ENCODE data around the gene LARGE1.

Gene LARGE1

GRCh38 chr22:33758961-33759360 lies 161.3 kb downstream of the LARGE1 start:
- no peak for DNase-seq

GRCh38 chr22:33757802-33758483 lies 162.3 kb downstream of the LARGE1 start:
- no peak for DNase-seq

GRCh38 chr22:33757041-33757801 lies 163.1 kb downstream of the LARGE1 start:
- no peak for DNase-seq

DNA sequence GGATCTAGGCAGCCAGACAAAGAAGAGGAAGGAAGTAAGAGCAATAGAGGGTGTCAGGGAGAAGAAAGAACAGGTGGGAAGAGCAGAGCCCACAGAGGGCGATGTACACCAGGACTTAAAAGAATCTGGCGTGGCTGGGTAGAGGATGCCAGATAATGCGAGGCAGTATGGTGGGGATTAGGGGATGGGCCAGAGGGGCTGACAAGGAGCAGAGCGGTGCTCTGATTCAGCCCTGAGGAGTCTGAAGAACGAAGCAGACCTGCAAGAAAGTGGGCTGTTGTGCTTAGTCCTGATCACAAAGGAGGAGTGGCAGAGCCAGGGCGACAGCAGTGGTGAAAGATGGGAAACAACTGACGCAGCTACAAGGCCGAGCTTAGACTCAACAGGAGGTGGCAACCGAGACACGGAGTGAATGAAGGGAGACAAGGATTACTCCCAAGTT lies 163.7 kb downstream of the LARGE1 start:
- DNase-seq, result no peak

- no peak for DNase-seq
These were observed 171.6 kb downstream of the LARGE1 start for GRCh38 chr22:33748714-33749113.

DNA sequence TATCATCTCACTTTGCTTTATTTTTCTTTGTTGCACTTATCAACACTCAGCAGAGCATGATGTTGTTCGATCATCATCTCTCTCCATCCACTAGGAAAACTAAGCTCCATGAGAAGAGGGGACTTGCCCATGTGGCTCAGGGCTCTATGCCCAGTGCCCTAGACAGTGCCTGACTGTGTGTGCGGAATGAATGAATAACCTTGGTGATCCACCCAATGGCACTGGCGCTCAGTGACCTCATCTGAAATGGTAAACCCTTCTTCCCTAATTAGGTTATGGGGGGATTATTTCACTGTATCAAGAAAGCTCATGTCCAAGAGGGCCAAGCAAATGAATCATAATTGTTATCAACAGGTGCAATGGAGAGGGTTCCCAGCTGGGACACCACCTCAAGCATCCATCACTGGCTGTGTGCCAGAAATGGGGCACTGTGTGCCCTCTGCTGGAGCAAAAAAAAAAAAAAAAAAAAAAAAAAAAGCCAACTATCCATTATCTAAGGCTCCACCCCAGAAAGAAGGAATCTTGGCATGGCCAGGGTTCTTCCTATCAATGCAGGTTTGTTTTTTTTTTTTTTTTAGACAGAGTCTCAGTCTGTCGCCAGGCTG lies 172.6 kb downstream of the LARGE1 start:
- DNase-seq, result peak; percentile 54

DNA sequence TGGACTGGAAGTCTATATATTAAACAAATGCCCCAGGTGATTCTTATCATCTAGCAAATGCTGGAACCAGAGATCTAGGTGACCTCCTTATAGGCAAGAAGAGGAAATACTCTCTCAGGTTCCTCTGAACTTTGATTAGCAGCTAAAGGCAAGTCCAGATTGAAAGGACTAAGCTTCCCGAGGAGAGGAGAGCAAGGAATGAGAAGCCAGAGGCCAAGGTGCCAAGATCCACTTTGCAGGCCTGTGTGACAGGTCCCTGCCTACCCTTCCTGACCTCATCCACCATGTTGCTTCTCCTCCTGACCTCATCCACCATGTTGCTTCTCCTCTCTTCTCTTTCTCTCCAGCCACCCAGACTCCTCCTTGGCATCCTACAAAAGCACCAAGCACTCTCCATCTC lies 173.2 kb downstream of the LARGE1 start:
- no peak for DNase-seq

GRCh38 chr22:33746501-33746928 lies 173.8 kb downstream of the LARGE1 start:
- no peak for DNase-seq

- no peak for DNase-seq
These were observed 174.8 kb downstream of the LARGE1 start for GRCh38 chr22:33745501-33745900.

DNA sequence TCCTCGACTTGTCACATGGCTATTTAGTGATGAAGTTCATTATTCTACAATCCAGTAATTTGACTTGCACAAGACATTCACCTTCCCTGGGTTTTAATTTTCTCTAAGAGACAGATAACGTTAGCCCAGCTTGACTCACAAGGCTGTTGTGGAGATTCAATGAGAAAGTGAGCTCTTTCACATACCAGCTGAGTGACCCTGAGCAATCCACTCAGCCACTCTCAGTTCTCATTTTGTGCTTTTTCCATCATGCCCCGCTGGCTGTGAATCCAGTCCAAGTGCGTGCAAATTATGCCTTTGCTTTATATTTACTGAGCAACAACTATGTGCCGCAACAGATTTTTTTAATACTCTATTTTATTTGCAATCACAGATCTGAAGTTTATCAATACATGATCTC lies 176.5 kb downstream of the LARGE1 start:
- no peak for DNase-seq

DNA sequence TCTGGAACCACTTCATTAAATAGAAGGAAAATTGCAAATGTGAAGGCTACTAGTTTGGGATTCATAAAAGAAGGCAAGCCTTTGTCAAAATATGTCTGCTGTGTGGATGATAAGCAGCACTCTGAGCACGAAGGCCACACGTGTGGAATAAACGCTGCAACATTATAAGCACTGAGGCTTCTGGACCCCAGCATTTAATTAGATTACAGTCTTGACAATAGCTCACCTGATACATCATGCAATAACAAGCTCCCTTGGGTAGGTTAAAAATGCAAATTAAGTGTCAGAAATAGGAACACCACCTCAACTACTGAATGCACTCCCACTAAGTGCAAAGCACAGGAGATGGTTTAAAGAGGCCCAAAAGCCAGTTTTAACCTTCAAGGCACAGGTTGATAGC lies 179.3 kb downstream of the LARGE1 start:
- no peak for DNase-seq

DNA sequence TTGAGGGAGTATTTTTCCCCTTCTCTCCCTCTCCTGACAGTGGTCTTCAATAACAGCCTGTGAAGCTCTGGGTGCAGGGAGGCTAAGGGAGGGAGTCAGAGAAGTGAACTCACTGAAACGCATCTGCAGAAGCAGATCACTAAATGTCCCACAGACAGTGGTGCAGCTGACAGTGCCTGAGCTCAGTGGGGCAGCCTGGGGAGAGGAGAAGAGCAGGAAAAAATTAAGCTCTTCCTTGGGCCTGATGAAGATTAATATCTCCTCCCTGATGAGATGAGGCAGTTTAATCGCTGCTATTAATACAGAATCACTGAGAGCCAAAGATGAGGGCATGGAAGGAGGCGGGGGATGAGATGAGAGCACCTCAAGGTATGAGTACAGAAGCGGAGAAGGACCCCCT lies 180.8 kb downstream of the LARGE1 start:
- no peak for DNase-seq

- no peak for DNase-seq
These were observed 182.6 kb downstream of the LARGE1 start for GRCh38 chr22:33737662-33738061.

- DNase-seq, result no peak
These were observed 184.3 kb downstream of the LARGE1 start for GRCh38 chr22:33735978-33736377.

DNA sequence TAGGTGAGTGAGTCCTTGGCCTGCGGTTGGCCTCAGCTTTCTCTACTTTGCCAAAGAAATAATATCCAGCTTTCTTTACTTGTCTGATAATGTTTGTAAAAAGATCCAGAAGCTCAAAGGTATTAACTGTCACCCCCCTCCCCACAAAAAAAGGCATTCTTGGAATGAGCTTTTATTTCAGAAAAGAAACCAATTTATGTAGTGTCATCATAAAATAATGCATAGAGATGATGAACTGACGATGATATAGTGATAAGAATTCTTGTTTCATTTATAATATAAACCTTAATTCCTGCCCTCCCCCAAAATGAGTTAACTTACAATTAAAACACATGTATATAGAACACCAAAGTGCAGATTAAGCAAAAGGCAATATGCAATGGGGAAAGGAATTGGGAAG lies 191.4 kb downstream of the LARGE1 start:
- no peak for DNase-seq

DNA sequence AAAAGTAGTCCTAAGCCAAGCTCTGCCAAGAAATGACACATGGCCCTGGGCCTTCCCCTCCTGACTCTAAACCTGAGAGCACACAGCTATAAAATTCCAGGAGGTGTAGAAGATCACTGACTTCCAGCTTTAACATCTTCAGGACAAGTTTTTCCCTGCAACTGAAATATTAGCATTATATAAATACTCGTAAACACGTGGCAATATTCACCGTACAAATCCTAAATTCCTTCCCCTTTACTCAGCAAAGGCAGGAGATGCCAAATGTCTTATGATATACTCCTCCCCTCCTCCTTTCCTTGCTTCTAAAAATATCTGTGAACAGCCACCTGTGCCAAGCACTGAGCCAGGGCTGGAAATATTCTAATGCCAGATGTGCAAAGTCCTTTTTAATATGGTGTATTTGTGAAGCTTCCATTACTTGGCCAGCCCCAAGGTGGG lies 194.0 kb downstream of the LARGE1 start:
- no peak for DNase-seq

- DNase-seq, result no peak
These were observed 196.4 kb downstream of the LARGE1 start for GRCh38 chr22:33723915-33724314.

DNA sequence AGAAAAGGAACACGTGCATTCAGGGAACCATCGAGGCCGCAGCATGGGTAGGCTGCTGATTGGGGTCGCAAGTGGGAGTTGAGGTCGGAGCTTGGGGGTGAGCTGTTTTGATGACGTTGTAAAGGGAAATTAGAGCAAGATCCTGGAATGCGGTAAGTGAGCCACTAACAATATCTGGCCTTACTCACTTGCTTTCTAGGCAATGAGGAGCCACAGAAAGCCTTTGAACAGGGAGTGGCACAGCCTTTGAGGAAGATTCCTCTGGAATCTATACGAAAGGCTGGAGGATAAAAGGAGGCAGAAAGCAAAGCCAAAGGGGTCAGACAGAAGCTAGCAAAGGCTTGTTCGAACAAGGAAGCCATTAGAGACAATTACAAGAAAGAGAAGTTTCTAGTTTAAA lies 197.5 kb downstream of the LARGE1 start:
- DNase-seq, result no peak

DNA sequence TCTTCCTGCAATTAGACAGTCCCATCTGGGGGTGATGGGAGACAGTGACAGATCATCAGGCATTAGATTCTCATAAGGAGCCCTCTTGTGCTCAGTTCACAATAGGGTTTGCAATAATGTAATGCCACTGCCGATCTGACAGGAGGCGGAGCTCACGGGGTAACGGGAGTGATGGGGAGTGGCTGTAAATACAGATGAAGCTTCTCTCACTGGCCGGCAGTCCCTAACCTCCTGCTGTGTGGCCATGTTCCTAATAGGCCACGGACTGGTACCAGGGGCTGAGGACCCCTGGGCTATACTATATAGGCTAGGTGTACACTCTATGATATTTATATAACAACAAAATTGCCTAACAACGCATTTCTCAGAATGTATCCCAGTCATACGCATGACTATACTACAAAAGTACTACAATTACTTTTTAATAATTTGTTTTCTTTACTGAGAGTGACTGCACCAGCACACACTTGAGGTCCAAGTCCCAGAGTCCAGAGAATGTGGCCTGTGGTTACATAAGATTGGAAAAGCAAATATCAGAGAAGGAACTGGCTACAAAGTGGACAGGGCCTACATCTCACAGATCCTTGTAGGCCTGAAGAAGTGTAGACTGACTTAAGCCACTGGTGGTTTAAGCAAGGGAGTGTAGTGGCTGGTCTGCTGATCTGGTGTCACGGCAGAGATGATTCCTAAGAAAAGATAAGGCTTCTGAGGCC lies 200.0 kb downstream of the LARGE1 start:
- DNase-seq, result no peak

- DNase-seq, result no peak
These were observed 202.4 kb downstream of the LARGE1 start for GRCh38 chr22:33717694-33718396.

DNA sequence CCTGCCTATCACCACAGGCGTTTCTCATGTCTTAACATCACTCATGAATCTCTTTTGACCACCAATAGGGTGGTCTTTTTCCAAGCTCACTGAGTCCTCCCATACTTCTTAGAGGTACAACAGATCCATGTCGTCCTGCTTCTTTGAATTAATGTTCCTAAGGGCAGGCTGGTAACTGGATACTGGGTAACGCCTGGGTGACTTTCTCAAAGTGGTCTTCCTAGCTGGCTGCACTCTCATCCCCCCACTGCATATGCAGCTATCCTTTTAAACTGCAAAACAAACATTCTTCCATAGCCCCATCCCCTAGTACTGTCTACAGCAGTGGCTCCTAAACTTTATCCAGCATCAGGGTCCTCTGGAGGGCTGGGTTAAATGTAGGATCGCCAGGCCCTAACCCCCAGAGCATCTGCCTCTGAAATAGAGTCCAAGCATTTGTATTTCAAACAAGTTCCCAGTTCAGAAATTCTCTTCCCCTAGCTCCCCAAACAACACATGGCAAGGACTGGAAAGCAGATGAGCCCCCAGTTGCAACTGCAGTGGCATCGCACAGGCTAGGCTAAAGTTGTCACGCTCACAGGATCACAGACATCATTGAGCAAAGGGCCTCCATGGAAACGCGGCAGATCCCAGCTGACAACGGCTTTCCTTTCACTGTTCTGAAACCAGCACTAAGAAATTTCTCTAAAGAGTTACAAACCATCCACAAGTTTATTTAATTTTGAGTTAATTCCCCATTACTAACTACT lies 204.9 kb downstream of the LARGE1 start:
- no peak for DNase-seq

GRCh38 chr22:33710326-33710725 lies 209.9 kb downstream of the LARGE1 start:
- DNase-seq, result no peak
